ENCODE results near the gene MTMR1. TPM values are rescaled to one million over a fixed set of nuclear protein-coding genes. Genes with fewer than 3 reads are reported as not detected.

Gene MTMR1
- total and polyA plus RNA-seq, 2 experiments from 2014 or later, result 18.0 to 19.0 TPM

- no peaks in the 10 kb centered on the region for H3K9me3 ChIP-seq (ENCODE audit: low read depth)
- no peaks in the 10 kb centered on the region for H3K27me3 ChIP-seq
- H3K9me2 ChIP-seq (replicated peaks; ENCODE audit: insufficient read depth), result no peaks in the 10 kb centered on the region
- H4K20me1 ChIP-seq (ENCODE audit: insufficient read depth, poor library complexity, severe bottlenecking), result no peaks in the 10 kb centered on the region
- no peak for DNase-seq (ENCODE audit: low spot score)
- H3K4me2 ChIP-seq, result no peak overlapping the region
- H3K79me2 ChIP-seq, result no peaks in the 10 kb centered on the region
- 91% methylated on average over 5 of the region's 5 CpGs for WGBS (ENCODE audit: low lambda C conversion rate, missing lambda C conversion rate)
- H3K36me3 ChIP-seq (replicated peaks; ENCODE audit: insufficient read depth, low read depth), result no peaks in the 10 kb centered on the region
- TF ChIP-seq EZH2phosphoT487 (IDR thresholded peaks at IDR 0.05; ENCODE audit: low read depth, severe bottlenecking, unreplicated experiment), result no peak
- TF ChIP-seq EZH2 (IDR thresholded peaks at IDR 0.05; ENCODE audit: borderline replicate concordance), result no peak
- TF ChIP-seq CTCF (IDR thresholded peaks at IDR 0.05; ENCODE audit: poor library complexity), result no peak
- no peak overlapping the region for H3K27ac ChIP-seq
- H3K4me1 ChIP-seq (ENCODE audit: insufficient read depth), result no peaks in the 10 kb centered on the region
- no peak overlapping the region for H3K4me3 ChIP-seq
- no peak overlapping the region for H2AFZ ChIP-seq
Measured at GRCh38 chrX:150647331-150647730, 45.9 kb upstream of the MTMR1 start.

GRCh38 chrX:150648296-150648940 is 44.8 kb upstream of the MTMR1 start:
- H3K9me3 ChIP-seq (ENCODE audit: low read depth), result no peaks in the 10 kb centered on the region
- H4K20me1 ChIP-seq (ENCODE audit: insufficient read depth, poor library complexity, severe bottlenecking), result no peaks in the 10 kb centered on the region
- no peaks in the 10 kb centered on the region for H3K27me3 ChIP-seq
- H3K4me2 ChIP-seq, result no peak overlapping the region
- H3K4me1 ChIP-seq (ENCODE audit: insufficient read depth), result no peaks in the 10 kb centered on the region
- no peak overlapping the region for H2AFZ ChIP-seq
- TF ChIP-seq EZH2 (IDR thresholded peaks at IDR 0.05; ENCODE audit: borderline replicate concordance) (no peak), CTCF (IDR thresholded peaks at IDR 0.05; ENCODE audit: poor library complexity) (no peak), EZH2phosphoT487 (IDR thresholded peaks at IDR 0.05; ENCODE audit: low read depth, severe bottlenecking, unreplicated experiment) (no peak)
- H3K79me2 ChIP-seq, result no peaks in the 10 kb centered on the region
- H3K36me3 ChIP-seq (replicated peaks; ENCODE audit: insufficient read depth, low read depth), result no peaks in the 10 kb centered on the region
- 62% methylated on average over 4 of the region's 4 CpGs for WGBS (ENCODE audit: low lambda C conversion rate, missing lambda C conversion rate)
- H3K9me2 ChIP-seq (replicated peaks; ENCODE audit: insufficient read depth), result no peaks in the 10 kb centered on the region
- no peak overlapping the region for H3K4me3 ChIP-seq
- DNase-seq (ENCODE audit: low spot score), result no peak
- no peak overlapping the region for H3K27ac ChIP-seq

GRCh38 chrX:150649096-150649870 is 43.9 kb upstream of the MTMR1 start:
- Histone ChIP-seq H3K9me2 (replicated peaks; ENCODE audit: insufficient read depth) (no peaks in the 10 kb centered on the region), H4K20me1 (ENCODE audit: insufficient read depth, poor library complexity, severe bottlenecking) (no peaks in the 10 kb centered on the region), H3K79me2 (no peaks in the 10 kb centered on the region), H3K36me3 (replicated peaks; ENCODE audit: insufficient read depth, low read depth) (no peaks in the 10 kb centered on the region), H3K27me3 (no peaks in the 10 kb centered on the region), H3K4me2 (no peak overlapping the region), H3K9me3 (ENCODE audit: low read depth) (no peaks in the 10 kb centered on the region), H2AFZ (no peak overlapping the region), H3K4me1 (ENCODE audit: insufficient read depth) (no peaks in the 10 kb centered on the region), H3K4me3 (no peak overlapping the region), H3K27ac (no peak overlapping the region)
- TF ChIP-seq EZH2 (IDR thresholded peaks at IDR 0.05; ENCODE audit: borderline replicate concordance) (no peak), EZH2phosphoT487 (IDR thresholded peaks at IDR 0.05; ENCODE audit: low read depth, severe bottlenecking, unreplicated experiment) (no peak), CTCF (IDR thresholded peaks at IDR 0.05; ENCODE audit: poor library complexity) (no peak)
- WGBS (ENCODE audit: low lambda C conversion rate, missing lambda C conversion rate), result 84% methylated on average over 8 of the region's 8 CpGs
- no peak for DNase-seq (ENCODE audit: low spot score)
